ENCODE data around the gene MCAT.

The MCAT gene

GRCh38 chr22:43134553-43134952 lies 8.6 kb downstream of the MCAT start:
- no peak overlapping the region for H3K4me3 ChIP-seq (replicated peaks; ENCODE audit: insufficient read depth, low read length)
- TF ChIP-seq GABPA (IDR thresholded peaks at IDR 0.05; ENCODE audit: low read depth): no peak
- TF ChIP-seq, protein P1, sequence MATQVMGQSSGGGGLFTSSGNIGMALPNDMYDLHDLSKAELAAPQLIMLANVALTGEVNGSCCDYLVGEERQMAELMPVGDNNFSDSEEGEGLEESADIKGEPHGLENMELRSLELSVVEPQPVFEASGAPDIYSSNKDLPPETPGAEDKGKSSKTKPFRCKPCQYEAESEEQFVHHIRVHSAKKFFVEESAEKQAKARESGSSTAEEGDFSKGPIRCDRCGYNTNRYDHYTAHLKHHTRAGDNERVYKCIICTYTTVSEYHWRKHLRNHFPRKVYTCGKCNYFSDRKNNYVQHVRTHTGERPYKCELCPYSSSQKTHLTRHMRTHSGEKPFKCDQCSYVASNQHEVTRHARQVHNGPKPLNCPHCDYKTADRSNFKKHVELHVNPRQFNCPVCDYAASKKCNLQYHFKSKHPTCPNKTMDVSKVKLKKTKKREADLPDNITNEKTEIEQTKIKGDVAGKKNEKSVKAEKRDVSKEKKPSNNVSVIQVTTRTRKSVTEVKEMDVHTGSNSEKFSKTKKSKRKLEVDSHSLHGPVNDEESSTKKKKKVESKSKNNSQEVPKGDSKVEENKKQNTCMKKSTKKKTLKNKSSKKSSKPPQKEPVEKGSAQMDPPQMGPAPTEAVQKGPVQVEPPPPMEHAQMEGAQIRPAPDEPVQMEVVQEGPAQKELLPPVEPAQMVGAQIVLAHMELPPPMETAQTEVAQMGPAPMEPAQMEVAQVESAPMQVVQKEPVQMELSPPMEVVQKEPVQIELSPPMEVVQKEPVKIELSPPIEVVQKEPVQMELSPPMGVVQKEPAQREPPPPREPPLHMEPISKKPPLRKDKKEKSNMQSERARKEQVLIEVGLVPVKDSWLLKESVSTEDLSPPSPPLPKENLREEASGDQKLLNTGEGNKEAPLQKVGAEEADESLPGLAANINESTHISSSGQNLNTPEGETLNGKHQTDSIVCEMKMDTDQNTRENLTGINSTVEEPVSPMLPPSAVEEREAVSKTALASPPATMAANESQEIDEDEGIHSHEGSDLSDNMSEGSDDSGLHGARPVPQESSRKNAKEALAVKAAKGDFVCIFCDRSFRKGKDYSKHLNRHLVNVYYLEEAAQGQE (IDR thresholded peaks at IDR 0.05; ENCODE audit: insufficient replicate concordance, low read depth): no peak
- no peak for TF ChIP-seq POLR2AphosphoS5 (IDR thresholded peaks at IDR 0.05; ENCODE audit: low read depth)
- no peak for TF ChIP-seq SPI1 (IDR thresholded peaks at IDR 0.05; ENCODE audit: borderline replicate concordance, low read depth)
- TF ChIP-seq, protein P2, sequence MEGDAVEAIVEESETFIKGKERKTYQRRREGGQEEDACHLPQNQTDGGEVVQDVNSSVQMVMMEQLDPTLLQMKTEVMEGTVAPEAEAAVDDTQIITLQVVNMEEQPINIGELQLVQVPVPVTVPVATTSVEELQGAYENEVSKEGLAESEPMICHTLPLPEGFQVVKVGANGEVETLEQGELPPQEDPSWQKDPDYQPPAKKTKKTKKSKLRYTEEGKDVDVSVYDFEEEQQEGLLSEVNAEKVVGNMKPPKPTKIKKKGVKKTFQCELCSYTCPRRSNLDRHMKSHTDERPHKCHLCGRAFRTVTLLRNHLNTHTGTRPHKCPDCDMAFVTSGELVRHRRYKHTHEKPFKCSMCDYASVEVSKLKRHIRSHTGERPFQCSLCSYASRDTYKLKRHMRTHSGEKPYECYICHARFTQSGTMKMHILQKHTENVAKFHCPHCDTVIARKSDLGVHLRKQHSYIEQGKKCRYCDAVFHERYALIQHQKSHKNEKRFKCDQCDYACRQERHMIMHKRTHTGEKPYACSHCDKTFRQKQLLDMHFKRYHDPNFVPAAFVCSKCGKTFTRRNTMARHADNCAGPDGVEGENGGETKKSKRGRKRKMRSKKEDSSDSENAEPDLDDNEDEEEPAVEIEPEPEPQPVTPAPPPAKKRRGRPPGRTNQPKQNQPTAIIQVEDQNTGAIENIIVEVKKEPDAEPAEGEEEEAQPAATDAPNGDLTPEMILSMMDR (IDR thresholded peaks at IDR 0.05; ENCODE audit: insufficient read depth, low read length): no peak
- DNase-seq (ENCODE audit: low read depth in 1 of 2, low spot score in 1 of 2): no peak
- H3K27ac ChIP-seq (replicated peaks): no peak overlapping the region
- no peaks in the 10 kb centered on the region for H3K27me3 ChIP-seq (ENCODE audit: insufficient read depth, poor library complexity, severe bottlenecking)

DNA sequence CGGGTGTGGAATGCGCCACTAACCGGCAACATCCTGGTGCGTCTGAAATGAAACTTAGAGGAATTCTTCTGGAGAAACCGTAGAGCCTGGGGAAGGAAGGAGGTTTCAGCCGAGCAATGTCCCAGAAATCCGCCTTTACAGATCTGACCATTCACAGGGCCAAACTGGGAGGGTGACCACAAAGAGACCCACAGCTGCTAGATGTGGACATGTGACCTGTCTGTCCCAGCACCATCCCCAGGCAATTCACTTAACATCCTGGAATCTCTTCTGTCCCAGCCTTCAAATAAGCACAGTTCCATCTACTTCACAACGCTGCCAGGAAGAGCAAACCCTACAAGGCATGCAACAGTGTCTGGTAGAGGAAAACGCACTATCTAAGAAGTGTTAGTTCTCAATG lies 9.8 kb downstream of the MCAT start:
- H3K27me3 ChIP-seq (ENCODE audit: insufficient read depth, poor library complexity, severe bottlenecking): no peaks in the 10 kb centered on the region
- no peak overlapping the region for H3K27ac ChIP-seq (replicated peaks)
- no peak for TF ChIP-seq POLR2AphosphoS5 (IDR thresholded peaks at IDR 0.05; ENCODE audit: low read depth)
- TF ChIP-seq, protein P2 (IDR thresholded peaks at IDR 0.05; ENCODE audit: insufficient read depth, low read length): no peak
- TF ChIP-seq SPI1 (IDR thresholded peaks at IDR 0.05; ENCODE audit: borderline replicate concordance, low read depth): no peak
- TF ChIP-seq, protein P1 (IDR thresholded peaks at IDR 0.05; ENCODE audit: insufficient replicate concordance, low read depth): no peak
- TF ChIP-seq GABPA (IDR thresholded peaks at IDR 0.05; ENCODE audit: low read depth): no peak

GRCh38 chr22:43131773-43132501 lies 11.3 kb downstream of the MCAT start:
- DNase-seq (ENCODE audit: low read depth in 1 of 2, low spot score in 1 of 2): no peak
- Histone ChIP-seq H3K27ac (replicated peaks) (no peak overlapping the region), H3K27me3 (ENCODE audit: insufficient read depth, poor library complexity, severe bottlenecking) (no peaks in the 10 kb centered on the region), H3K4me3 (replicated peaks; ENCODE audit: insufficient read depth, low read length) (no peak overlapping the region)
- TF ChIP-seq, protein P1 (IDR thresholded peaks at IDR 0.05; ENCODE audit: insufficient replicate concordance, low read depth): no peak
- 0 out of 2 replicates have a peak, but pooled peaks have one; percentile 17 for TF ChIP-seq SPI1 (IDR thresholded peaks at IDR 0.05; ENCODE audit: borderline replicate concordance, low read depth)

More for the DNA sequence above, 9.8 kb downstream of the MCAT start:
- DNase-seq (ENCODE audit: low read depth in 1 of 2, low spot score in 1 of 2): no peak
- H3K4me3 ChIP-seq (replicated peaks; ENCODE audit: insufficient read depth, low read length): no peak overlapping the region

All from HL-60 (cell line).